Choroid plexus epithelial cell (primary cell): ENCODE results near the gene UBXN10.

Experiments used
- DNase-seq: peaks from one replicate; pipeline ENCODE4 v3.0.0-alpha.2; 2010; ENCODE audit warnings: low read depth
- H3K4me3 ChIP-seq: 2 replicates; pipeline ENCODE4 v1.5.1; 2011; ENCODE audit warnings: low read depth, mild to moderate bottlenecking, control low read depth, low read length, moderate library complexity
- CTCF ChIP-seq: conservative IDR thresholded peaks from 2 replicates; pipeline ENCODE4 v1.5.1; 2011; ENCODE audit warnings: low read depth, mild to moderate bottlenecking, control low read depth, inconsistent platforms, low read length, moderate library complexity

The UBXN10 gene

GRCh38 chr1:20139776-20140612, 45.9 kb upstream of the UBXN10 start:
- H3K4me3 ChIP-seq = no peak overlapping the region
- no peak for TF ChIP-seq CTCF
- DNase-seq = no peak

- DNase-seq = no peak
- TF ChIP-seq CTCF = no peak
Observed at GRCh38 chr1:20141001-20141400, 44.9 kb upstream of the UBXN10 start.

GRCh38 chr1:20141466-20141865, 44.4 kb upstream of the UBXN10 start:
- no peak for DNase-seq
- no peak overlapping the region for H3K4me3 ChIP-seq
- TF ChIP-seq CTCF = no peak

More at GRCh38 chr1:20141001-20141400, 44.9 kb upstream of the UBXN10 start:
- no peak overlapping the region for H3K4me3 ChIP-seq

GRCh38 chr1:20142001-20142710, 43.7 kb upstream of the UBXN10 start:
- DNase-seq = no peak
- no peak for TF ChIP-seq CTCF
- no peak overlapping the region for H3K4me3 ChIP-seq

GRCh38 chr1:20143318-20143717, 42.6 kb upstream of the UBXN10 start:
- no peak for TF ChIP-seq CTCF
- no peak for DNase-seq

GRCh38 chr1:20143734-20144565, 41.9 kb upstream of the UBXN10 start:
- no peak for TF ChIP-seq CTCF
- no peak overlapping the region for H3K4me3 ChIP-seq
- DNase-seq = no peak

More at GRCh38 chr1:20143318-20143717, 42.6 kb upstream of the UBXN10 start:
- no peak overlapping the region for H3K4me3 ChIP-seq
